Measurements from ENCODE around the gene ST3GAL5.

Gene ST3GAL5

DNA sequence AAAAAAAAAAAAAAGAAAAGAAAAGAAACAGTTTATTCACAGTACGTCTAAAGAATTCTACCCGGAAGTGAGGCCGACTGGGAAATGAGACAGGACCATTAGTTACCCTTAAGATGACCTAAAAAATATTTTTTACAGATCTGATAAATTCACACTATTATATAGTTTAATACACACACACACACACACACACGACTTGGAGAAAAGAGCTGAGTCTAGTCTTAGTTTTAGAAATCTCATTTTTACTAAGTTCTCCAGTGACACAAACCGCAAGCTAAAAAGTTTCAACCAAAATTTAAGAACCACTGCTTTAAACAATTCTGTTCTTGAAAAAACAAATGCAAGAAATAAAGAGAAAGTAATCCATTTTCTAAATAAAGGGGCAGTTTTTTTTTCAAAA is 27.1 kb downstream of the ST3GAL5 start:
- H3K4me2 ChIP-seq (ENCODE audit: low read depth, low read length), result peak overlapping the region; percentile 67
- DNase-seq, result peak; percentile 23
- H3K27me3 ChIP-seq (replicated peaks; ENCODE audit: insufficient read depth, low read length), result no peaks in the 10 kb centered on the region
- H3K79me2 ChIP-seq (ENCODE audit: low read length), result peaks cover 73% of the 10 kb centered on the region
- H3K36me3 ChIP-seq (replicated peaks; ENCODE audit: insufficient read depth, low read length), result no peaks in the 10 kb centered on the region
- no peaks in the 10 kb centered on the region for H3K9me2 ChIP-seq (replicated peaks; ENCODE audit: insufficient read depth, low read length)
- peaks cover 76% of the 10 kb centered on the region for H3K4me1 ChIP-seq (ENCODE audit: low read length)
- TF ChIP-seq EZH2phosphoT487 (IDR thresholded peaks at IDR 0.05; ENCODE audit: low read length) (no peak), EZH2 (optimal IDR thresholded peaks at IDR 0.05; ENCODE audit: low read depth, low read length) (no peak)
- TF ChIP-seq, protein P1, sequence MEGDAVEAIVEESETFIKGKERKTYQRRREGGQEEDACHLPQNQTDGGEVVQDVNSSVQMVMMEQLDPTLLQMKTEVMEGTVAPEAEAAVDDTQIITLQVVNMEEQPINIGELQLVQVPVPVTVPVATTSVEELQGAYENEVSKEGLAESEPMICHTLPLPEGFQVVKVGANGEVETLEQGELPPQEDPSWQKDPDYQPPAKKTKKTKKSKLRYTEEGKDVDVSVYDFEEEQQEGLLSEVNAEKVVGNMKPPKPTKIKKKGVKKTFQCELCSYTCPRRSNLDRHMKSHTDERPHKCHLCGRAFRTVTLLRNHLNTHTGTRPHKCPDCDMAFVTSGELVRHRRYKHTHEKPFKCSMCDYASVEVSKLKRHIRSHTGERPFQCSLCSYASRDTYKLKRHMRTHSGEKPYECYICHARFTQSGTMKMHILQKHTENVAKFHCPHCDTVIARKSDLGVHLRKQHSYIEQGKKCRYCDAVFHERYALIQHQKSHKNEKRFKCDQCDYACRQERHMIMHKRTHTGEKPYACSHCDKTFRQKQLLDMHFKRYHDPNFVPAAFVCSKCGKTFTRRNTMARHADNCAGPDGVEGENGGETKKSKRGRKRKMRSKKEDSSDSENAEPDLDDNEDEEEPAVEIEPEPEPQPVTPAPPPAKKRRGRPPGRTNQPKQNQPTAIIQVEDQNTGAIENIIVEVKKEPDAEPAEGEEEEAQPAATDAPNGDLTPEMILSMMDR (IDR thresholded peaks at IDR 0.05; ENCODE audit: low read length), result no peak
- no peaks in the 10 kb centered on the region for H3K9me3 ChIP-seq (replicated peaks; ENCODE audit: insufficient read depth, low read length)
- no peak overlapping the region for H2AFZ ChIP-seq (ENCODE audit: low read length)
- peak overlapping the region; percentile 84 for H3K27ac ChIP-seq (ENCODE audit: low read length)
- H4K20me1 ChIP-seq (ENCODE audit: insufficient read depth, low read length), result no peaks in the 10 kb centered on the region
- H3K4me3 ChIP-seq (ENCODE audit: low read length), result peak overlapping the region; percentile 6; the same call in 1 of the 2 replicates
- H3F3A ChIP-seq (ENCODE audit: insufficient read depth, low read length), result peaks cover 55% of the 10 kb centered on the region
- peak overlapping the region; percentile 24; the same call in 1 of the 2 replicates for H3K9ac ChIP-seq (ENCODE audit: low read length)

DNA sequence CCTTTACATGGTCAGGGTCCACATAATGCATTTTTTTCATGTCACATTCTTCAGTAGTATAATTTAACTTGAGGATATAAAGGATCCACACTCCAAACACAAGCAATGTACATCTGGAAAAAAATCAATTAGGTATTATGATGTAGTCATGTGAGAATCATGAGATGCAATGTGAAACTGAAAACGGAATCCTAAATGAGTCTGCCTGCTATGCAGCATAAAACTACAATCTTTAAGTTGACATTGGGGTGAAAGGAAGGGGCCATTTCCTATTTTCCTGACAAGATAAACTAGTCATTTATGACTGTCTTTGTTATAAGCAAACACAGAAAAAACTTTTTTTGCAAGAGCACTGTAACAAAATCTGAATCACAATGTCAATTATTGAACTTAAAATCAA is 27.6 kb downstream of the ST3GAL5 start:
- Histone ChIP-seq H2AFZ (ENCODE audit: low read length) (no peak overlapping the region), H3K79me2 (ENCODE audit: low read length) (peaks cover 72% of the 10 kb centered on the region), H3K4me1 (ENCODE audit: low read length) (peaks cover 71% of the 10 kb centered on the region), H3K9me3 (replicated peaks; ENCODE audit: insufficient read depth, low read length) (no peaks in the 10 kb centered on the region), H3K27ac (ENCODE audit: low read length) (peak overlapping the region; percentile 84), H3K9me2 (replicated peaks; ENCODE audit: insufficient read depth, low read length) (no peaks in the 10 kb centered on the region), H3K4me3 (ENCODE audit: low read length) (peak overlapping the region; percentile 6; the same call in 1 of the 2 replicates), H3K4me2 (ENCODE audit: low read depth, low read length) (peak overlapping the region; percentile 67), H3K36me3 (replicated peaks; ENCODE audit: insufficient read depth, low read length) (no peaks in the 10 kb centered on the region), H3K9ac (ENCODE audit: low read length) (peak overlapping the region; percentile 24; the same call in 1 of the 2 replicates), H3F3A (ENCODE audit: insufficient read depth, low read length) (peaks cover 55% of the 10 kb centered on the region), H3K27me3 (replicated peaks; ENCODE audit: insufficient read depth, low read length) (no peaks in the 10 kb centered on the region), H4K20me1 (ENCODE audit: insufficient read depth, low read length) (no peaks in the 10 kb centered on the region)
- TF ChIP-seq, protein P1 (IDR thresholded peaks at IDR 0.05; ENCODE audit: low read length), result no peak
- TF ChIP-seq EZH2 (optimal IDR thresholded peaks at IDR 0.05; ENCODE audit: low read depth, low read length), result no peak
- no peak for TF ChIP-seq EZH2phosphoT487 (IDR thresholded peaks at IDR 0.05; ENCODE audit: low read length)
- DNase-seq, result peak; percentile 81

DNA sequence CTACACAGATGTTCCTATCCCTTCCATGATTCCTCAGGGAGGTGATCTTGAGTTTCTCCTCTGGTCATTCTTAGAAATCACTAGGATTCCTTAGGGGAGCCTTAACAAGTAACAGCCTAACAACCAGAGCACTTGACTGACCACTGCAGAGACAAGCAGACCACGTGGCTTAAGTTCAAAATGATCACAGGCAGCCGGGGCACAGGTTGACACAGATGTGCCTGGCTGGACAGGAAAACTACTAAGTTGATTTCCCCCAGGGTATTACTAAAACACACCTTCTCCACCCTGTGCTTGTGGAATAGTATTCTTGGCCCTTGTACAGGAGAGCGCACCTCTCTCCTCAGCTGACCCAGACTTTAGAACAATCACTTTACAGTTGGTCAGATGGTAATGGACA is 29.9 kb downstream of the ST3GAL5 start:
- DNase-seq, result no peak
- H3K36me3 ChIP-seq (replicated peaks; ENCODE audit: insufficient read depth, low read length), result no peaks in the 10 kb centered on the region
- H3K4me3 ChIP-seq (ENCODE audit: low read length), result no peak overlapping the region
- peak overlapping the region; percentile 79; the same call in 1 of the 2 replicates for H3K27ac ChIP-seq (ENCODE audit: low read length)
- H3K4me2 ChIP-seq (ENCODE audit: low read depth, low read length), result peak overlapping the region; percentile 39; the same call in 1 of the 2 replicates
- H3K4me1 ChIP-seq (ENCODE audit: low read length), result peaks cover 65% of the 10 kb centered on the region
- TF ChIP-seq, protein P1 (IDR thresholded peaks at IDR 0.05; ENCODE audit: low read length), result no peak
- TF ChIP-seq EZH2phosphoT487 (IDR thresholded peaks at IDR 0.05; ENCODE audit: low read length) (no peak), EZH2 (optimal IDR thresholded peaks at IDR 0.05; ENCODE audit: low read depth, low read length) (no peak)
- H3K9me3 ChIP-seq (replicated peaks; ENCODE audit: insufficient read depth, low read length), result no peaks in the 10 kb centered on the region
- H3K9ac ChIP-seq (ENCODE audit: low read length), result no peak overlapping the region
- H3F3A ChIP-seq (ENCODE audit: insufficient read depth, low read length), result peaks cover 64% of the 10 kb centered on the region
- H4K20me1 ChIP-seq (ENCODE audit: insufficient read depth, low read length), result no peaks in the 10 kb centered on the region
- H2AFZ ChIP-seq (ENCODE audit: low read length), result no peak overlapping the region
- no peaks in the 10 kb centered on the region for H3K27me3 ChIP-seq (replicated peaks; ENCODE audit: insufficient read depth, low read length)
- H3K79me2 ChIP-seq (ENCODE audit: low read length), result peaks cover 72% of the 10 kb centered on the region
- no peaks in the 10 kb centered on the region for H3K9me2 ChIP-seq (replicated peaks; ENCODE audit: insufficient read depth, low read length)
